GM23338 (cell line): ENCODE measurements around the gene KRTCAP3.

Experiments
- CTCF ChIP-seq, 2 experiments: fragments of 200-600 bp in 1 of 2; sonication (generic) in 1 of 2; conservative IDR thresholded peaks; 2 replicates each; pipeline versions ENCODE4 v1.5.1 to v1.6.1; 2016 to 2017; ENCODE audit warnings: antibody characterized with exemption in 2 of 2, low read depth in 2 of 2, mild to moderate bottlenecking in 2 of 2, moderate library complexity in 1 of 2
- EZH2 ChIP-seq: fragments of 200-600 bp; sonication (generic); IDR thresholded peaks from one replicate; pipeline ENCODE4 v1.8.0; 2017; ENCODE audit warnings: antibody characterized with exemption, mild to moderate bottlenecking, low read depth; ENCODE audit not compliant: unreplicated experiment
- EZH2phosphoT487 ChIP-seq: fragments of 200-600 bp; sonication (generic); IDR thresholded peaks from one replicate; pipeline ENCODE4 v1.8.1; 2018; ENCODE audit warnings: antibody characterized with exemption; ENCODE audit not compliant: unreplicated experiment
- JUNB ChIP-seq: IDR thresholded peaks from one replicate; pipeline ENCODE4 v1.6.1; 2016; ENCODE audit warnings: antibody characterized with exemption; ENCODE audit not compliant: unreplicated experiment

- TF ChIP-seq EZH2phosphoT487 (no peak), CTCF (conservative IDR thresholded peaks at IDR 0.05; ENCODE audit: low read depth in 2 of 2) (no peak), EZH2 (no peak), JUNB (no peak)
Observed at GRCh38 chr2:27464443-27464842, 22.3 kb downstream of the KRTCAP3 start.
